Stimulated activated CD4-positive, alpha-beta T cell treated with anti-CD3 and anti-CD28 coated beads, Interleukin-2, amount 100 ng/mL, for 24 hours (primary cell): Measurements from ENCODE around the gene CCL17.
A peak's percentile ranks its signal among the peaks of the same experiment; 100 is the strongest.
"Not testable (repeated sequence)": the region's sequence is repeated elsewhere in the genome, so short reads cannot be mapped to it uniquely, and the experiment has no call there.

ENCODE experiments used
- DNase-seq, 2 donors: peaks; one replicate each; pipeline ENCODE4 v3.0.0-alpha.2; 2020

Gene CCL17

DNA sequence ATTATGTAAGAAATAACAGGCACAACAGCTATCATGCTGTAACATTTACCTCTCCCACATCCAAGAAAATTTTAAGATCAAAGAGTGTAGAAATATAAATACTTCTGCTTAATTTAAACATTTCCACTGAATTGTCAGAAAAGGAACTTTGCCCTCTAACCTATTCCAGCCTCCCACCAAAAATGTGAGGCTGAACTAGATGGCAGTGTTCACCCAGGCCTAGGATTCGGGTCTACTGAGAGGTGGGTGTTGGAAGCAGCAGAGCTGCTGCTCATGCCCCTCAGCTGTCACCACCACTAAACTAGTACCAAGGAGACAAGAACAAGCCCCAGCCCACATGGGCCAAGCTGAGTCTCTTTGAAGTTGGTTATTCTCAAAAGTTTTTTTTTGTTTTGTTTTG lies 31.3 kb downstream of the CCL17 start:
- DNase-seq, result no peak

DNA sequence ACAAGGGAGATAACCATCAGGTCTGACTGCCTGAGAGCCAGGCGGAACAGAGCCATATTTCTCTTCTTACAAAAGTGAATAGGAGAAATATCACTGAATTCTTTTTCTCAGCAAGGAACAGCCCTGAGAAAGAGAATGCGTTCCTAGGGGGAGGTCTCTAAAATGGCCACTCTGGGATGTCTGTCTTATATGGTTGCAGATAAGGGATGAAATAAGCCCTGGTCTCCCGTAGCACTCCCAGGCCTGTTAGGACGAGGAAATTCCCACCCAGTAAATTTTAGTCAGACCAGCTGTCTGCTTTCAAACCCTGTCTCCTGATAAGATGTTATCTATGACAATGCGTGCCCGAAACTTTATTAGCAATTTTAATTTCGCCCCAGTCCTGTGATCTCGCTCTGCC lies 35.4 kb downstream of the CCL17 start:
- DNase-seq, result not testable (repeated sequence)

DNA sequence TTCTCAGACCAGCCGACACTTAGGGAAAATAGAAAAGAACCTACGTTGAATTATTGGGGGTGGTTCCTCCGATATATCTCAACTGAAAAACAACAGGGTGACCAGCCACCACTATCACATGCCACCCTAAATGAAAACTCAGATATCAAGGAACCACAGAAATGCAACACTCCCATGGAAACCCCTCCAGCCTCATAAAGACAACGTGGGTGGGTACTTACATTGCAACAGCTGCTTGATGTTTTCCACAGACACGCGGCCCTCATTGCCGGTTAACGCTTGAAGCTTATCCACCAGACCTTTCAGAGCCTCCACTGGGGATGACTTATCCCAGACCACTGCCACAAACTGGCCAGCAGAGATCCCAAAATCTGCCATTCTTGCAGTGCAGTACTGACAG lies 36.0 kb downstream of the CCL17 start:
- not testable (repeated sequence) for DNase-seq

DNA sequence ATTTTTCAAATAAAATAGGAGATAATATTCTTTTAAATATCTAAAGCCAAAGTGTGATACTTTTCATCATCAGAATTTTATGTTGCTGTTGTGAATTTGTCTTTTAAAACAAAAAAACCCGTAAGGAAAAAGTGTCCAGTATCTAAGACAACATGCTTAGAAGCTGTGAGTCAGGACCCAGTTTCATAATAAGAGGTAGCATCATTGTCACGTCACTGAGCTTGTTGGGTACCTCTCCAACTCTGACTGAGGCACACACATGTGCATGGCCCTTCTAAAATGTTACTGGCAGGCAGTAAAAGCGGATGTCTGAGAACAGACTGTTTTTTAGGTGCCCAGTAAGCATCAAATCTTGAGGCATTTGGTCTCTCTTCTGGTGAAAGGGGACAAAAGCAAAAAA lies 40.1 kb downstream of the CCL17 start:
- DNase-seq, result no peak

DNA sequence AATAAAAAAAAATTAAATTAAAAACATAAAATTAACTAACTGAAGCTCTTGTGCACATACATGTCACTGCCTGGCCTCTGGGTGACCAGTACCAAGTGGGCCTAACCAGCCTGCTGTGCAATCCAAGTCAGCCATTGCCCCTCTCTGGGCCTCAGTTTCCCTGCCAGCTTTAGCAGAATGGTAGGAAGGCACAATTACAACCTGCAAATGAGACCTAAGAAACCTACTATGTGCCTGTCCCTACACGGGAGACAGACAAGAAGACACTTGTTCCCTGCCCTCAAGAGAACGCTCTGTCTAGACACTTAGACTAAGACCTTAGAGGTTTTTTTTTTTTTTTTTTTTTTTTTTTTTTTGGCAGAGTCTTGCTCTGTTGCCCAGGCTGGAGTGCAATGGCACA lies 40.9 kb downstream of the CCL17 start:
- no peak for DNase-seq

DNA sequence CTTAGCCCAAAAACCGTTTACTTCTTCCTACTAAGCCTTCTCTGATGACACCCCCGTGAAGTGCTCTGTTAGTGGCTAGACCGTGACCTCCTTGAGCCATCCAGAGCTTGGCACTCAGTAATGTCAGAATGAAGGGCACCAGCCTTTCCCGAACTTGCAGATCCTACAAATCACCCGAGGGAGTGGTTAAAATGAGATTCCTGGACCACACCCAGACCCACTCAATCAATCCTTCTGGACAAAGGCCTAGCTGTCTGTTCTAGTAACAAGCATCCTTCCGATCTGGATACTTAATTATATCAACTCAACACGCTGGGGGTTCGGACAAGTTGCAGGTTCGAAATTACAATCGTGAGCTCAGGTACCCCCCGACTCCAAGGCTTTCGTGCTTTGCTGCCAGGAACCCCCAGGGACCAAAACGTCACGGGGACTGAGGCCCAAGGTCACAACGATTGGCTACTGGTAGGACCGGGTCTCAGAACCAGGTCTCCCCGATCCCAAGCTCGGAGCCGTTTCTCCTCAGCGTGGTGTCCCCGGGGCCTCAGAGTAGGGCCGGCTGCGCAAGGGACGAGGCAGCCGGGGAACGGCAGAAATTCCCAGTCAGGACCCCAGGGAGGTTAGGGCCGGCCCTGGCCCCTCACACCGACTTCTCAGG lies 42.1 kb downstream of the CCL17 start:
- DNase-seq, result peak; percentile 28 to 35

DNA sequence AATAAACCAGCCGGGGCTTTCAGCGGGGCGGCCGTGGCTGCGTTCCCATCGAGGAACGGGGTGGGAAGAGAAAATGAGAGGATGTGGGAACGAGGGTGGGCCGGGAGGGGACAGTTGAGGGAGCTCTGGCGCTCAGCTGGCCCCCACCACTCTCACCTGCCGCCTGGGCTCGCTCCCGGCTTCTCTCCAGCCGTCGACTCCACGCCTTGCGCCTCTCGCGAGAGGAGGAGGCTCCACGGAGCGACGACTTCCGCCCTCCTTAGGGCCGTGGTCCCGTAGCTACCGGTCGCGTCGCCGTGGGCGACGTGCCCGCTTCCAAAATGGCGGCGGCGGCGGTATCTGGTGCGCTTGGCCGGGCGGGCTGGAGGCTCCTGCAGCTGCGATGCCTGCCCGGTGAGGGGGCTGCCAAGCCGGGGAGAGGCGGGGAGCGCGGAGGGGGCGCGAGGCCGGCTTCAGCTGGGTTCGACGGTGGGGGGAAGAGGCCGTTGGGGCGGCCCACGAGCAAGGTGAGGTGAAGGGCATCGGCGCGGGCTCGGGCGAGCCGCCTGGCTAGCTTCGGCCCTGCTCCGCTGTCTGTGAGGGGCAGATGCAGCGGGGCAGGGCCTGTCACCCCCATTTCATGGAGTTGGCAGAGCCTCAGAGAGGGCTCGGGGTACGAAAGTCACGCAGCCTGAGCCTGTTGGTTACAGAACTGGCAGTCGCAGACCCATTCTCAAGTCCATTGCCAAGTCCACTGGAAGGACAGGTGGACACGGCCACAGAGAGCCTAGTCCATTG lies 42.8 kb downstream of the CCL17 start, which contains the start of the genes CIAPIN1 and COQ9:
Gene CIAPIN1 (minus strand): TSS at position 200 of the 777 bp plus-strand sequence. CDS start 6,457 bp downstream, outside the sequence.
Gene COQ9 (plus strand): TSS at position 294 of the 777 bp plus-strand sequence. CDS start 27 bp downstream, at position 321.
- DNase-seq, result peak; percentile 90 to 94

DNA sequence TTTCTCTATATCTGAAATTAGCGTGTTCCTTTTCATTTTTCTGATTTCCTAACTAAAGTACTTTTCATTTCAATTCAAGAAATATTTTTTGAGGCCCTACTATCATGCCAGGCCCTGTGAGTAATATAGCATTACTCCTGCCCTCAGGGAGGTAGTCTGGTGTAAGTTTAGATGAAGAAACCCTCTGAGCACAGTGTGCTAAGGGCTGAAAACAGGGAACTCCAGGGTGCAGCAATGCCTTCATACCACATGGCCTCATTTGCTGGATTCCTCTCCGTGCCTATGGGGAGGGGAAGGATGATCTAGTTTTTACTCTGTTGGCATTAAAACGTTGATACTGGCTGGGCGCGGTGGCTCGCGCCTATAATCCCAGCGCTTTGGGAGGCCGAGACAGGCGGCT lies 47.5 kb downstream of the CCL17 start:
- DNase-seq, result no peak

DNA sequence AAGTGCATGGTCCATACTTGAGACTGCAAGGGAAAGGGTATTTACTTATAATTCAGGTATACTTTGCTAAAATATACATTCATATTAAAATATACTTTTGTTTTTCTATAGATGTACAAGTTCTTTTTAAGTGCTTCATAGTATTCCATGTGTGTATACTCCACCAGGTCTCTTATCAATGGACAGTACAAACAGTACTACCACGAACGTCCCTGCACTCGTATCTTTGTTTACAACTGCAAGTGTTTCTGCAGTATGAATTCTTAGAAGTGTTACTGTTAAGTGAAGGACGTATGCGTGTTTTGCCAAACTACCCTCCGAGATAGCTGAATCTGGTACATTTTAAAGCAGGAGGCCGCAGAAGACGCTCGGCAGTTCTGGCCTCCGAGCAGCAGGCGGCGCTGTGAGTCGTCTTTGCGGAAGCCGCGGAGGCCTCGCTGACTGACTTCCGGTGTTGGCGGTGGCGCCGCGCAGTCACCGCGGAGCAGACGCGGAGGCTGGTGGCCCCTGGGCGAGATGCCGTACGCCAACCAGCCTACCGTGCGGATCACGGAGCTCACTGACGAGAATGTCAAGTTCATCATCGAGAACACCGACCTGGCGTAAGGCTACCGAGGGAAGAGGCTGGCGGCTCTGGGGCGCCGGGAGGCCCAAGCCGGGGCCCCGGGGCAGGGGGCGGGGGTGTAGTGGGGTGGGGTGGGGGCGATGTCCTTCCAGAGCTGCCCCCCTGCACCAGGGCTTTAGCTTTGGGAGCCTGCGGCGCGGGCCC lies 57.8 kb downstream of the CCL17 start, which contains the start of gene POLR2C:
Gene POLR2C (plus strand): TSS at position 471 of the 769 bp plus-strand sequence. CDS start 46 bp downstream, at position 517.
- DNase-seq, result peak; percentile 95

DNA sequence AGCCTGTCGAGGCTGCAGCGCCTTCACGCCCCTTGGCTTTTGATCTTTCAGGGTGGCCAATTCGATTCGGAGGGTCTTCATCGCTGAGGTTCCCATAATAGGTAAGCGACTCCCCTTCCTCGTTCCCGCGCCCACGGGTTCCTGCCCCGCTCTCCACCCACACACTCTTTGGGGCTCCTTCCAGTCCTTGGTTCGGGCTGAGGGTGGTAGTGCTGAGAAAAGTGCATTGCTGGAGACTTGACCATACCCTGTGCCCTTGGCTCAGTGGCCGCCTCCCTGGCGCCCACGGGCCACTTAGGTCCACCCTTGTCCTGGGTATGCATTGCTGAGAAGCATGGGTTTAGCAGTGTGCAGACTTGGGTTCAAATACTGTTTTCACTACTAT lies 58.4 kb downstream of the CCL17 start:
- peak in 1 of 2 donors; percentile 27 for DNase-seq

DNA sequence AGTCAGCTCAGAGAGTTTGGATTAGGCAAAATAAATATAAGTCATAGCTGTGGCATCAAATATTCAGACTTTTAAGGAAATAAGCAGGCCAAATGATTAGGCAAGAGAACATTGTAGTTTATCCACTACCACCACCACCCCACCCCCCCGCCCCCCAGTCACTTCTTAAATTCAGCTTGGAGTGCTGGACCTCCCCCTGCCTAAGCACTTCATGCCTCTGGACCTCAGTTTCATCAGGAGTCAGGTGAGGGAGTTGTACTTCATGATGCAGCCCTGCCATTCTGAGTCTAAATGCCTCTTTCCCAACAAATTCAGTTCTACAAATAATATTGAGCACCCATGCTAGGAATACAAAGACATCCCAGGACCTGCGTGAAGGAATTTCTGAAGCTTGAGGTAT lies 60.0 kb downstream of the CCL17 start:
- no peak for DNase-seq
